B cell (primary cell): ENCODE measurements around the gene MDM1.

Source experiments
- EZH2 ChIP-seq: IDR thresholded peaks from 2 replicates; pipeline ENCODE4 v1.6.1; 2012; ENCODE audit warnings: borderline replicate concordance, low read depth, mild to moderate bottlenecking, moderate library complexity, low read length; ENCODE audit not compliant: insufficient read depth, poor library complexity, severe bottlenecking
- TF ChIP-seq, protein P1 (sequence below): fragments of 200-600 bp; IDR thresholded peaks from one replicate; pipeline ENCODE4 v1.8.0; 2022; ENCODE audit warnings: antibody characterized with exemption, mild to moderate bottlenecking

DNA sequence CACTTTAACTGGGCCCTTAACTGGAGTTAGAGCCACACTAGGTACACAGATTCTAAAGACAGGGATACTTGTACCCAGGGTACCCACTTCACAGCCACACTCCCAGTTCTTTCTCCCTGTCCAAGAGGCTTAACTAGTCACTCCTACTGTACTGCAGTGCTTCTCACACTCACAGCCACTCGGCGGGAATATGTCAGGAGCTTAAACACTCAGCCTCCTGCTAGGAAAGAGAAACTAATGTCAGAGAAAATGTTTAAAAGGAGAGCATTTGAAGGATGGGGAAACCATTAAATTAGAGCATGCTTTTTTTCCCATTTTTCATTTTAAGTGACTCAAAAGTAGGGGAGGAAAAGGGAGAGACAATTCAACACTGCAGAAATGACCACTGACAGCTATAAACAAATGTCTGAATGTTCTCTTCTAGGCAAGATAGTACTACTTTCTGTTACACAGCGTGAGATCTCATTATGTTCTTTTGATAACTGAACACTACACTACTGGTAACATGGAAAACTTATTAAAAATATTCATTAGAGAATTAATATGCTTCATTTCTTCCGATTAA, 22.9 kb upstream of the MDM1 start:
- TF ChIP-seq, protein P1, sequence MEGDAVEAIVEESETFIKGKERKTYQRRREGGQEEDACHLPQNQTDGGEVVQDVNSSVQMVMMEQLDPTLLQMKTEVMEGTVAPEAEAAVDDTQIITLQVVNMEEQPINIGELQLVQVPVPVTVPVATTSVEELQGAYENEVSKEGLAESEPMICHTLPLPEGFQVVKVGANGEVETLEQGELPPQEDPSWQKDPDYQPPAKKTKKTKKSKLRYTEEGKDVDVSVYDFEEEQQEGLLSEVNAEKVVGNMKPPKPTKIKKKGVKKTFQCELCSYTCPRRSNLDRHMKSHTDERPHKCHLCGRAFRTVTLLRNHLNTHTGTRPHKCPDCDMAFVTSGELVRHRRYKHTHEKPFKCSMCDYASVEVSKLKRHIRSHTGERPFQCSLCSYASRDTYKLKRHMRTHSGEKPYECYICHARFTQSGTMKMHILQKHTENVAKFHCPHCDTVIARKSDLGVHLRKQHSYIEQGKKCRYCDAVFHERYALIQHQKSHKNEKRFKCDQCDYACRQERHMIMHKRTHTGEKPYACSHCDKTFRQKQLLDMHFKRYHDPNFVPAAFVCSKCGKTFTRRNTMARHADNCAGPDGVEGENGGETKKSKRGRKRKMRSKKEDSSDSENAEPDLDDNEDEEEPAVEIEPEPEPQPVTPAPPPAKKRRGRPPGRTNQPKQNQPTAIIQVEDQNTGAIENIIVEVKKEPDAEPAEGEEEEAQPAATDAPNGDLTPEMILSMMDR = no peak
- TF ChIP-seq EZH2 = no peak
